Fibroblast of lung (primary cell): ENCODE data around the gene EIF2S3.

Experiments
- CTCF ChIP-seq, 2 donors: IDR thresholded peaks in 1 of 2; conservative IDR thresholded peaks in 1 of 2; 1 replicate in 1 of 2; 2 replicates in 1 of 2; pipeline ENCODE4 v1.5.1; 2011 to 2012; ENCODE audit warnings: low read length in 2 of 2, control low read depth in 1 of 2, inconsistent platforms in 1 of 2, low read depth in 1 of 2, mild to moderate bottlenecking in 1 of 2
- EZH2 ChIP-seq: IDR thresholded peaks from 2 replicates; pipeline ENCODE4 v1.5.1; 2012; ENCODE audit warnings: low read length, control low read depth, mild to moderate bottlenecking; ENCODE audit errors: missing control alignments

- TF ChIP-seq CTCF (conservative IDR thresholded peaks at IDR 0.05 in 1 of 2, IDR thresholded peaks at IDR 0.05 in 1 of 2; ENCODE audit: low read depth in 1 of 2, low read length in 2 of 2) = no peak
- TF ChIP-seq EZH2 = no peak
Observed at GRCh38 chrX:24014388-24015018, 40.3 kb upstream of the EIF2S3 start.
